Keratinocyte (primary cell): Measurements from ENCODE around the gene NADSYN1.

ENCODE experiments used
- CTCF ChIP-seq, 3 experiments: IDR thresholded peaks in 1 of 3; conservative IDR thresholded peaks in 1 of 3; optimal IDR thresholded peaks in 1 of 3; 2 replicates in 2 of 3; 3 replicates in 1 of 3; pipeline versions ENCODE3 to v1.5.1; 2011; ENCODE audit warnings: low read length in 3 of 3, mild to moderate bottlenecking in 3 of 3, moderate library complexity in 2 of 3, control low read depth in 1 of 3, inconsistent platforms in 1 of 3; ENCODE audit not compliant: insufficient read depth in 2 of 3; ENCODE audit errors: extremely low read depth in 1 of 3
- EZH2 ChIP-seq: IDR thresholded peaks from one replicate; pipeline ENCODE4 v1.6.1; 2012; ENCODE audit warnings: inconsistent platforms, mild to moderate bottlenecking, low read length, moderate library complexity

- TF ChIP-seq CTCF (optimal IDR thresholded peaks at IDR 0.05 in 1 of 3, IDR thresholded peaks at IDR 0.05 in 1 of 3, conservative IDR thresholded peaks at IDR 0.05 in 1 of 3; ENCODE audit: extremely low read depth in 1 of 3, insufficient read depth in 2 of 3, low read length in 3 of 3) = no peak
- TF ChIP-seq EZH2 = no peak
Measured at GRCh38 chr11:71440021-71440755, 12.8 kb upstream of the NADSYN1 start.
